Activated CD4-positive, alpha-beta T cell treated with anti-CD3 and anti-CD28 coated beads, Interleukin-2, amount 10 ng/mL, durations not matched to agents 7 days and 5 days (primary cell): ENCODE measurements around the gene TMEM131L. TPM values are rescaled to one million over a fixed set of nuclear protein-coding genes. Genes with fewer than 3 reads are reported as not detected.

Source experiments
- CTCF ChIA-PET: fragments of 350-600 bp; sonication (Branson Sonifier 250); formaldehyde crosslinking; loops from one replicate; lab custom pipeline; 2021; ENCODE audit warnings: antibody characterized with exemption; lab: Charles Lee
- POLR2A ChIA-PET: fragments of 350-600 bp; sonication (Branson Sonifier 250); formaldehyde crosslinking; loops from one replicate; lab custom pipeline; 2021; ENCODE audit warnings: antibody characterized with exemption; lab: Charles Lee
- DNase-seq: peaks from one replicate; pipeline ENCODE4 v3.0.0-alpha.2; 2020
- H3K27ac Mint-ChIP-seq: one replicate; pipeline ENCODE4 v1.8.0; 2021; ENCODE audit warnings: mild to moderate bottlenecking, moderate library complexity, mixed read lengths
- H3K27me3 Mint-ChIP-seq: one replicate; pipeline ENCODE4 v1.8.0; 2021; ENCODE audit warnings: mixed read lengths
- H3K36me3 Mint-ChIP-seq: one replicate; pipeline ENCODE4 v1.8.0; 2021; ENCODE audit warnings: low read depth, mixed read lengths
- H3K4me1 Mint-ChIP-seq: one replicate; pipeline ENCODE4 v1.8.0; 2021; ENCODE audit warnings: mixed read lengths
- H3K4me3 Mint-ChIP-seq: one replicate; pipeline ENCODE4 v1.8.0; 2021; ENCODE audit warnings: mild to moderate bottlenecking, moderate library complexity, mixed read lengths
- H3K9me3 Mint-ChIP-seq: one replicate; pipeline ENCODE4 v1.8.0; 2021; ENCODE audit warnings: mixed read lengths
- total RNA-seq, 2 experiments: library from RNA; stranded (reverse); gene quantifications; one replicate each; pipeline ENCODE4 v1.2.3, GENCODE V29; 2021

The TMEM131L gene
- total RNA-seq, 2 experiments from 2014 or later, result 49.3 to 56.0 TPM

DNA sequence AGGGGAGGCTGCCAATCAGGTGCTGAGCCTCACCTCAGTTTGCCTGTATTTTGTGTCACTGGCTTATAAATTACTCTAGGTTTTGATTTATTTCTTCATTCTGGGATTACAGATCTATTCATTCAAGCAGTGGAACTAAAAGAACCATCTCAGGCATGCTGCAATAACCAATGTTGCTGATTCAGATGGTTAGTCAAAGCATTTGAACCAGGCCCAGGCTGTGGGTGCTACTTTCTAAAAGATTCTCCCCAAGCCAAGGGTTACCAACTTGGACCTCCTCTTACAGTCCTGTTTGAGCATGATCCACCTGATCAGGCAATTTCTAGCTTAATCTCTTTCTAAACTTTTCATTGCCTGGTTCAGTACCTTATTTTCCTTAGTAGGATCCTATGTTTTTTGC, 67.2 kb downstream of the TMEM131L start:
- Mint-ChIP-seq H3K36me3 (peaks cover 42% of the 10 kb centered on the region), H3K4me1 (peaks cover 82% of the 10 kb centered on the region), H3K27me3 (no peaks in the 10 kb centered on the region), H3K27ac (no peak overlapping the region), H3K9me3 (no peaks in the 10 kb centered on the region), H3K4me3 (no peak overlapping the region)
- CTCF ChIA-PET, result interaction anchor here (1.6 kb wide), 1 partner anchor 68 kb away, joined by 4 read pairs; the partner anchor contains the start of gene TMEM131L
- POLR2A ChIA-PET, result no interaction called here
- DNase-seq, result no peak

DNA sequence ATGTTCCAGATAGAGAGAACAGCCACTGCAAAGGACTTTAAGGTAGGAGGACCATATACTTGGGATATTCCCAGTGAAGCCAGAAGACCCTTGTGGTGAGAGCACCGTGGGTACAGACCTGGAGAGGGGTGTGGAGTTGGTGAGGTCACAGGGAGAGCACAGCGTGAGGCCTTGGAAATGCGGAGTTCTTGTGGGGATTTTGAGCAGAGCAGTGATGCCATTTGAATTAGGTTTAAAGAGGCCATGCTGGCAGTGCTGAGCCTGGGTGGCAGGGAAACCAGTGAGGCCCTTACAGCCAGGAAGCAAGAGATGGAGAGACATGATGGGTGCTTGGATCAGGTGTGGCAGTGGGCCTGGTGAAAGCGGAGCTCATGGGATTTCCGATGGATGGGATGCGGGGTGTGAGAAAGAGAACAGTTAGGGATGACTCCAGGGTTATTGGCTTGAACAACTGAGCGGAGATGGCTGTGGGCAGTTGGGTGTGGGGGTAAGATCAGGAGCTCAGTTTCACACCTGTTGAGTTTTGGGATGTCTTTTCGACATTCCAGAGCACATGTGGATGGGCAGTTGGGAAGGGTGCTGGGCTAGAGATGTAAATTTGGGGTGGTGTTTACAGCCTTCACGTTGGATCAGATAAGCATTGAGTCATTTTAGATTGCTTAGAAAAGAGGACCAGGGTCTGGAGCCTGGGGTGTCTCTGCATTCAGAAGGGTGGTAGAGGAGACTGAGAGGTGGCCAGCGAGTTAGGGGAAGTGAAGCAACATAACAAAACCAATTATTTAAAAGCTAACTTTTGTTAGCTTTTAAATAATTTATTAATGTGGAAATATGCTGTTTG, 68.9 kb downstream of the TMEM131L start:
- Mint-ChIP-seq H3K27ac (peak overlapping the region; percentile 7), H3K36me3 (peaks cover 38% of the 10 kb centered on the region), H3K4me1 (peaks cover 73% of the 10 kb centered on the region), H3K4me3 (no peak overlapping the region), H3K9me3 (no peaks in the 10 kb centered on the region), H3K27me3 (no peaks in the 10 kb centered on the region)
- ChIA-PET CTCF (interaction anchor here (1.1 to 1.6 kb wide), 4 partner anchors 11 to 69 kb away, joined by 3 to 4 read pairs (median 4); partner anchors contain the start of gene TMEM131L), POLR2A (no interaction called here)
- no peak for DNase-seq

DNA sequence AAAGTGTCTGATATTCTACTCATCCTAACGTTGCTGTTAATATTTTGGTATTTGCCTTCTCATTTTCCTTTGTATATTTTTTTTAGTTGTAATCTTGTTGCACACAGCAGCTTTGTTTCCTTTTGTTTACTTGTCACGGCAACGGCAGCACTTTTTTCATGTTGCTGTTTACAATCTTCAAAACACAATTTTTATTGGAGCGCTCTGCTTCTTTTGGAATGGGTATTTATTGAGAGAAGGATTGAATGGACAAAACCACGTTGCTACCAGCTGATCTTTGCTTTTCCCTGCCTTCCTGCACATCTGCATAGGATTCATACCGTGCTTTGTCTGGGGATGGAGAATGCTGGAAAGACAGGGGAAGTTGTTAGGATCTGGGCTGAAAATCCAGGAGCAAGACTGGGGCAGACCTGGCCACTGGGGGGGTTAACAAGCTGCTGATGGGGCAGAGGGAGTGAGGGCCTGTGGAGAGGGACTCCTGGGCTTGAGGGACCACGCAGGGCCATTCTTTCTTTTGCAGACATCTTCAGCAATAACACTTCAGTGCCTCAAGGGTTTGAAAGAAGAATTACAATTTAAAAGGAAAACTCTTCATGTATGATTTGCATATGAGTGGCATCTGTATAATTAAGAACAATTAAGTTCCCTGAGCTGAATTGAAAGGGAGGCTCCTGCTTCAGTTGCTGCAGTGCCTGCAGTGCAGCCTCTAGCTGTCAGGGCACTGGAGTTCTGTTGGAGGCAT, 69.8 kb downstream of the TMEM131L start:
- Mint-ChIP-seq H3K9me3 (no peaks in the 10 kb centered on the region), H3K27ac (peak overlapping the region; percentile 70), H3K27me3 (no peaks in the 10 kb centered on the region), H3K4me1 (peaks cover 73% of the 10 kb centered on the region), H3K4me3 (no peak overlapping the region), H3K36me3 (peaks cover 41% of the 10 kb centered on the region)
- CTCF ChIA-PET, result interaction anchor here (0.5 to 1.5 kb wide), 5 partner anchors 10 to 106 kb away, joined by 3 to 4 read pairs (median 3); no protein-coding TSS in a partner anchor
- POLR2A ChIA-PET, result interaction anchor here (0.8 kb wide), 1 partner anchor 68 kb away, joined by 4 read pairs; no protein-coding TSS in a partner anchor
- DNase-seq, result no peak

DNA sequence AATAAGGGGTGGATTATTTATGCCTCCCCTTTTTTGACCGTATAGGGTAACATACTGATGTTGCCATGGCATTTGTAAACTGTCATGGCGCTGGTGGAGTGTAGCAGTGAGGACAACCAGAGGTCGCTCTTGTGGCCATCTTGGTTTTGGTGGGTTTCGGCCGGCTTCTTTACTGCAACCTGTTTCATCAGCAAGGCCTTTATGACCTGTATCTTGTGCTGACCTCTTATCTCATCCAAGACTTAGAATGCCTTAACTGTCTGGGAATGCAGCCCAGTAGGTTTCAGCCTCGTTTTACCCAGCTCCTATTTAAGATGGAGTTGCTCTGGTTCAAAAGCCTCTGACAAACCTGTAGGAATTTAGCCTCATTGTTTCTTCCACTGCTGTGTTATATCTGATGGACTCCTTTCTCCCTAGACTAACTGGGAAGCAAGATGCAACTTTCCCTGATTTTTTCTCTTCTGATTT, 71.4 kb downstream of the TMEM131L start:
- Mint-ChIP-seq H3K36me3 (peaks cover 42% of the 10 kb centered on the region), H3K27ac (no peak overlapping the region), H3K4me3 (no peak overlapping the region), H3K9me3 (no peaks in the 10 kb centered on the region), H3K27me3 (no peaks in the 10 kb centered on the region), H3K4me1 (peaks cover 75% of the 10 kb centered on the region)
- DNase-seq, result no peak
- ChIA-PET CTCF (no interaction called here), POLR2A (no interaction called here)

DNA sequence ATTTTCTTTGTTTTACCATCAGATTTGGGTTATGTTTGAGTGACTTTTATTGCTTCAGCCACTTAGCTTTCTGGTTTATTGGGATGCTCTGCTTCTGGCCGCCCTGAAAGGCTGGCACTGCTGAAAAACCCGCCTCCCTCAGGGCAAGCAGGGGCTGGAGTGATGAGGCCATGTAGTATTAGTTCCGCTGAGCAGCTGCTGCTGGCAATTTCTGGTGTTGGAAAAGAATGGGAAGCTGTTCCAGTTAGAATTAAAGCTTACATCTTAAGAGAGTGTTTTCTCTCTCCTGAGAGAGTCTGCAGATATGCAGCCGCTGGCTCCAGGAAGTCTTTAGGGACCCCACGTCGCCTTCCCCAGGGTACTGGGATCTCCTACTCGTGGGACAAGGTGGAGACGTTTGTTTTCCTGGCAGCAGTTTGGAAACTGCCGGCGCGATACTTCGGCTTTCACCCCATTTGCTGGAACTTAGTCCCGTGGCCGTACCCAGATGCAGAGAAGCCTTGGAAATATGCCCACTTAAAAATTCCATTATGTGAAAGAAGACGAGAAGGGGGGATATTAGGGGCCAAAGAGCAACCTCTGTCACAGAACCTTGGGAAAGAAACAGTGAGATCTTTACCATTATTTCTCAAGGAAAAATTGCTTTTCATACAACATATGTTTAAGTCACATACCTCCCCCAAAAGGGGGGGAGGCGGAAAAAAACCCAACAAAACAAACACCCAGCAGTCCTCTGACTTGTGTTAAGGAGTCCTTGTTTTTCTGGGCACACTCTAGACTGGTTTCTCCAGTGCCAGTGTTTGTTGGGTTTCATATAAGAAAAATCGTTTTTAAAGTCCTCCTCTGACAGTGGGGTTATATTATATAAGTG, 72.6 kb downstream of the TMEM131L start:
- ChIA-PET CTCF (interaction anchor here (0.5 kb wide), 1 partner anchor 37 kb away, joined by 3 read pairs; no protein-coding TSS in a partner anchor), POLR2A (no interaction called here)
- H3K4me3 Mint-ChIP-seq, result no peak overlapping the region
- no peak for DNase-seq
- peaks cover 72% of the 10 kb centered on the region for H3K4me1 Mint-ChIP-seq
- no peak overlapping the region for H3K27ac Mint-ChIP-seq
- no peaks in the 10 kb centered on the region for H3K27me3 Mint-ChIP-seq
- no peaks in the 10 kb centered on the region for H3K9me3 Mint-ChIP-seq
- peaks cover 43% of the 10 kb centered on the region for H3K36me3 Mint-ChIP-seq

DNA sequence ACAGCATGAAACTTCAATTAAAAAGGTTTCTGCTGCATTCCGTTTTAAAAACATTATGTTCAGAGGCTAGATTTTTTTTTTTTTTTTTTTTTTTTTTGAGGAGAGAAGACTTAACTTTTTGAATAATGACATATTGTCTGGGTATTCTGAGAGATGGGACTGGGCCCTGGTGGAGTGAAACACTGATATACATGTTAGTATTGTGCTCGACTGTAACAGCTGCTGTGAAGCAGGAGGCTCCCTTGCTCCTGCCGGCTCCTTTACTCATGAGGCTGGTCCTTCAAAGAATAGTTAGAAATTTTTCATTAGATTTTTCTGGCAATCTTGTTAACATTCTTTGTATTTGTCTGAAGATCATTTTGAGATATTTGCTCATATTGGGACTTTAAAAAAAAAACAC, 73.3 kb downstream of the TMEM131L start:
- H3K27ac Mint-ChIP-seq, result no peak overlapping the region

DNA sequence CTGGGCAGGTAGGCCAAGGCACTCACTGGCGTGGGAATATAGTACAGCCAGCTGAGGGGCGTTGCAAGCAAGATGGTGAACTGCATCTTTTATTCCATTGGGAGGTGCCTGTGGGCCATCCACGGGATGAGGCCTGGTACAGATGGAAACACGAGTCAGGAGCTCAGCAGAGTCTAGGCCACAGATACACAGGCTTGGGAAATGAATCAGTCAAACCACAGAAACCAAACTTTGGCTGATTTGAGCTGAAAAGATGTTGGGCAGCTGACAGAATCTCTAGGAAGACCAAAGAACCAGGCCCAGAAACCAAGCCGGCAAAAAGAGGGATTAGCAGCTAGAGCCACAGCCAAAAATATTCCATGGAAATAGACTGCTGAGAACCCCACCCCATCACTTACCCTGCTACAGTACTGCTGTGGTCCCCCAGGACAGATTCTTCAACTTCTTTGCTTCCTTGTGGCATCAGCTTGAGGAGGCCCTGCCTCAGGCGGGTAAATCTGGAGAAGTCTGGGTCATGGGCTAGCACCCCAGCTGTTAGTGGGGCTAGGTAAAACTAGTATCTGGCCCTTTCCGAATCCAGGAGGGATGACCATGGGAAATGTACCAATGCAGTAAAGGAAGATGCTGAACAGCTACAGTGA, 75.4 kb downstream of the TMEM131L start:
- CTCF ChIA-PET, result interaction anchor here (0.6 to 3.0 kb wide), 14 partner anchors 10 to 1513 kb away, joined by 3 to 14 read pairs (median 3); no protein-coding TSS in a partner anchor
- POLR2A ChIA-PET, result interaction anchor here (0.7 to 1.0 kb wide), 2 partner anchors 19 to 75 kb away, joined by 3 read pairs; partner anchors contain the start of gene TMEM131L
- DNase-seq, result peak; percentile 25
- Mint-ChIP-seq H3K36me3 (peaks cover 36% of the 10 kb centered on the region), H3K27ac (peak overlapping the region; percentile 7), H3K4me3 (no peak overlapping the region), H3K27me3 (no peaks in the 10 kb centered on the region), H3K4me1 (peaks cover 57% of the 10 kb centered on the region), H3K9me3 (no peaks in the 10 kb centered on the region)

More for the DNA sequence above, 73.3 kb downstream of the TMEM131L start:
- peaks cover 69% of the 10 kb centered on the region for H3K4me1 Mint-ChIP-seq
- no peak overlapping the region for H3K4me3 Mint-ChIP-seq
- ChIA-PET POLR2A (no interaction called here), CTCF (no interaction called here)
- H3K27me3 Mint-ChIP-seq, result no peaks in the 10 kb centered on the region
- no peak for DNase-seq
- H3K36me3 Mint-ChIP-seq, result peaks cover 42% of the 10 kb centered on the region
- H3K9me3 Mint-ChIP-seq, result no peaks in the 10 kb centered on the region

DNA sequence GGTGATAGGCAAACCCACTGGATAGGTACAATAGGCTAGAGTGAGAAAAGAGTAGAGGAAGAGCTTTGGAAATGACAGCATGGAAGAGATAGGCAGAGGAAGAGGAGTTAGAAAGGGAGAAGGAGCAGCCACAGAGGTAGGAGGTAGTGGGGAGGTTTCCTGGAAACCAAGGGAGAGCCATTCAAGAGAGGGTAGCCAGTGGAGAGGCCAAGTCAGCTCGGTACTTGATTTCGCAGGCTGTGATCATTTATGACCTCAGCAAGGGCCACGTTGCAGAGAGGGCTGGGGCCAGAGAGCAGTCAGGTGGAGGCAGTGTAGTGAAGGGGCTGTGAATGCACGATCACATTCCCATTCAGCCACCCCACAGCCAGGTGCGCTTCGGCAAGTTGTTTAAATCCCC, 76.0 kb downstream of the TMEM131L start:
- no peak overlapping the region for H3K4me3 Mint-ChIP-seq
- CTCF ChIA-PET, result interaction anchor here (0.6 to 3.0 kb wide), 10 partner anchors 10 to 1513 kb away, joined by 3 to 14 read pairs (median 3); no protein-coding TSS in a partner anchor
- no peaks in the 10 kb centered on the region for H3K9me3 Mint-ChIP-seq
- no peak overlapping the region for H3K27ac Mint-ChIP-seq
- no peaks in the 10 kb centered on the region for H3K27me3 Mint-ChIP-seq
- POLR2A ChIA-PET, result interaction anchor here (0.7 kb wide), 1 partner anchor 19 kb away, joined by 3 read pairs; no protein-coding TSS in a partner anchor
- peaks cover 31% of the 10 kb centered on the region for H3K36me3 Mint-ChIP-seq
- no peak for DNase-seq
- peaks cover 52% of the 10 kb centered on the region for H3K4me1 Mint-ChIP-seq

DNA sequence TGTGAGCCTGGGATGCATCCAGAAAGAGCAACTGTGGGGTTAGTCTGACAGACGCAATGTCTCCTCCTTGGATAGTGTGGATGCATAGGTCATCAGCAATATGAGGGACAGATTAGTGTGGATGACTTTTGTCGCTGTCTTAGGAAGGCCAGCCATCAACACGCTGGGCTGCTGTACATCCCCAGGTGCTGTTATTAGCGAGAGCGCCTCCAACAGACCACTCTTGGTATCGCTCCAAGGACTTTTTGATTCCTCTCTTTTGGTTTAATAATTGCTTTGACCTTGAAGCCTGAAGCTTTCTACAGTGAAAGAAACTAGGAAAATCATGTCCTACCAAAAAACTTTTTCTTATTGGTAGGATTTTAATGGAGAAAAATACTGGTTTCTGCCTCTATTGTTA, 76.7 kb downstream of the TMEM131L start:
- no peak overlapping the region for H3K27ac Mint-ChIP-seq
- CTCF ChIA-PET, result interaction anchor here (1.1 to 3.0 kb wide), 4 partner anchors 9 to 13 kb away, joined by 3 to 14 read pairs (median 6); no protein-coding TSS in a partner anchor
- peaks cover 27% of the 10 kb centered on the region for H3K36me3 Mint-ChIP-seq
- DNase-seq, result no peak
- no peaks in the 10 kb centered on the region for H3K27me3 Mint-ChIP-seq
- peaks cover 54% of the 10 kb centered on the region for H3K4me1 Mint-ChIP-seq
- H3K9me3 Mint-ChIP-seq, result no peaks in the 10 kb centered on the region
- no peak overlapping the region for H3K4me3 Mint-ChIP-seq
- POLR2A ChIA-PET, result no interaction called here

DNA sequence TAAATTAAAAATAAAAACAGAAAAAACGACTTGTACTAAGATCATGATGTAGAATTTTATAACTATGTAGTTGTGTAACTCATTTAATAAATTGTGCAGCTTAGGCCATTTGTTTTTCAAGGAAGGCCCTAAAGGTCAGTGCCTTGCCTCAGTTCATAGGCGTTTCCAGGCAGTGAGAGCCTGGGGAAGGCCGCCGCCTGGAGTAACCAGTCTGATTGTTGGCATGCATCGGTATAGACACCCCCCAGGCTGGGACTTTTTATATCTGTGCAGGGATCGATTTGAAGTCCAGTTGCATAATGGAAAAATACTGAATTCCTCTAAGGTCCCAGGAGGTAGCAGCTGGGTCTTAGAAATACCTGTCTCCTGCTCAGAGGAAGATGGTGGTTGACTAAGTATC, 77.2 kb downstream of the TMEM131L start:
- Mint-ChIP-seq H3K27me3 (no peaks in the 10 kb centered on the region), H3K9me3 (no peaks in the 10 kb centered on the region), H3K4me3 (no peak overlapping the region), H3K36me3 (peaks cover 24% of the 10 kb centered on the region), H3K27ac (no peak overlapping the region), H3K4me1 (peaks cover 50% of the 10 kb centered on the region)
- DNase-seq, result no peak
- ChIA-PET POLR2A (no interaction called here), CTCF (interaction anchor here (1.1 to 3.0 kb wide), 4 partner anchors 9 to 13 kb away, joined by 3 to 10 read pairs (median 3); no protein-coding TSS in a partner anchor)

DNA sequence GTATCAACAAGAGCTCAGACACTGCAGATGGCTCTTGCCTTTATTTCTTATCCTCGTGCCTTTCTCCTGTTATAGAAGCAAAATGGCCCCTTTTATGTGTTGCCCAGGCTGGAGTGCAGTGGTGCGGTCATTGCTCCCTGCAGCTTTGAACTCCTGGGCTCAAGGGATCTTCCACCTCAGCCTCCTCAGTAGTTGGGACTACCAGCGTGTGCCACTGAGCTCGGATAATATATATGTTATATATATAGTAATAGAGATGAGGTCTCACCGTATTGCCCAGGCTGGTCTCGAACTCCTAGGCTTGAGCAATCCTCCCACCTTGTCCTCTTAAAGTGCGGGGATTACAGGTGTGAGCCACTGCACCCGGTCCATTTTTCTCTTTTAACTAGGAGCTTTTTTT, 79.7 kb downstream of the TMEM131L start:
- ChIA-PET POLR2A (no interaction called here), CTCF (interaction anchor here (0.5 to 1.8 kb wide), 3 partner anchors 10 to 31 kb away, joined by 3 to 4 read pairs (median 4); no protein-coding TSS in a partner anchor)
- Mint-ChIP-seq H3K4me3 (no peak overlapping the region), H3K4me1 (peaks cover 44% of the 10 kb centered on the region), H3K27ac (no peak overlapping the region), H3K27me3 (no peaks in the 10 kb centered on the region), H3K9me3 (no peaks in the 10 kb centered on the region), H3K36me3 (peaks cover 21% of the 10 kb centered on the region)
- no peak for DNase-seq
